Activated CD8-positive, alpha-beta memory T cell treated with anti-CD3 and anti-CD28 coated beads for 1 hour (primary cell): ENCODE results near the gene TAS1R1.

Experiments
- DNase-seq, 2 donors: peaks; one replicate each; pipeline ENCODE4 v3.0.0-alpha.2; 2020; ENCODE audit warnings: low read depth in 1 of 2; ENCODE audit errors: extremely low read depth in 1 of 2

Gene TAS1R1

GRCh38 chr1:6554907-6555778 lies at the start of gene TAS1R1:
Gene TAS1R1, plus strand, starts transcription at chr1:6555307. Its CDS starts 67 bp downstream, at chr1:6555374.
- no peak for DNase-seq

- DNase-seq = no peak
These were observed 49.5 kb upstream of the TAS1R1 start for GRCh38 chr1:6505367-6506209.

GRCh38 chr1:6506210-6507036 lies 48.7 kb upstream of the TAS1R1 start:
- DNase-seq = no peak

GRCh38 chr1:6507037-6507428 lies 48.1 kb upstream of the TAS1R1 start:
- no peak for DNase-seq

GRCh38 chr1:6507461-6507911 lies 47.6 kb upstream of the TAS1R1 start:
- no peak for DNase-seq

GRCh38 chr1:6508154-6508815 lies 46.8 kb upstream of the TAS1R1 start:
- DNase-seq = no peak

GRCh38 chr1:6508816-6509189 lies 46.3 kb upstream of the TAS1R1 start:
- DNase-seq = no peak

GRCh38 chr1:6509220-6509918 lies 45.7 kb upstream of the TAS1R1 start:
- DNase-seq = no peak

- DNase-seq = no peak
These were observed 45.2 kb upstream of the TAS1R1 start for GRCh38 chr1:6509919-6510291.

GRCh38 chr1:6510493-6510892 lies 44.6 kb upstream of the TAS1R1 start:
- DNase-seq = no peak

- no peak for DNase-seq
These were observed 44.1 kb upstream of the TAS1R1 start for GRCh38 chr1:6511056-6511455.

- DNase-seq = no peak
These were observed 43.4 kb upstream of the TAS1R1 start for GRCh38 chr1:6511561-6512244.

- DNase-seq = no peak
These were observed 42.7 kb upstream of the TAS1R1 start for GRCh38 chr1:6512245-6512907.

GRCh38 chr1:6512908-6513280 lies 42.2 kb upstream of the TAS1R1 start:
- DNase-seq = no peak

- DNase-seq = no peak
These were observed 41.7 kb upstream of the TAS1R1 start for GRCh38 chr1:6513320-6513801.

- no peak for DNase-seq
These were observed 39.3 kb upstream of the TAS1R1 start for GRCh38 chr1:6515771-6516170.

GRCh38 chr1:6517435-6517851 lies 37.7 kb upstream of the TAS1R1 start:
- no peak for DNase-seq

- DNase-seq = no peak
These were observed 35.6 kb upstream of the TAS1R1 start for GRCh38 chr1:6519491-6519934.
